GM12878 (cell line): ENCODE data around the gene KLF9. TPM values are rescaled to one million over a fixed set of nuclear protein-coding genes. Genes with fewer than 3 reads are reported as not detected.

Source experiments
- BACH1 ChIP-seq: fragments of 450-650 bp; IDR thresholded peaks from 2 replicates; pipeline ENCODE4 v1.6.1; 2017; ENCODE audit warnings: mild to moderate bottlenecking, borderline replicate concordance
- CHD2 ChIP-seq: IDR thresholded peaks from 2 replicates; pipeline ENCODE4 v1.6.1; 2011; ENCODE audit warnings: low read depth, low read length, improper control_type of control experiment, borderline replicate concordance
- CREB1 ChIP-seq: IDR thresholded peaks from 2 replicates; pipeline ENCODE4 v1.6.1; 2012; ENCODE audit warnings: low read depth, mild to moderate bottlenecking, inconsistent platforms
- GABPA ChIP-seq: IDR thresholded peaks from 2 replicates; pipeline ENCODE4 v1.6.1; 2014; ENCODE audit warnings: antibody characterized with exemption, low read depth, mild to moderate bottlenecking, inconsistent platforms
- IKZF2 ChIP-seq, 2 experiments: fragments of 450-650 bp; IDR thresholded peaks; 2 replicates each; pipeline ENCODE4 v1.6.1; 2017; ENCODE audit warnings: mild to moderate bottlenecking in 2 of 2, moderate library complexity in 2 of 2
- KLF5 ChIP-seq: fragments of 450-650 bp; IDR thresholded peaks from 2 replicates; pipeline ENCODE4 v1.6.1; 2014; ENCODE audit warnings: mild to moderate bottlenecking; ENCODE audit not compliant: partially characterized antibody
- NRF1 ChIP-seq: conservative IDR thresholded peaks from 2 replicates; pipeline ENCODE4 v1.6.1; 2011; ENCODE audit warnings: mild to moderate bottlenecking, low read depth, low read length, improper control_type of control experiment
- PAX8 ChIP-seq: fragments of 450-650 bp; IDR thresholded peaks from 2 replicates; pipeline ENCODE4 v1.6.1; 2017; ENCODE audit warnings: mild to moderate bottlenecking, moderate library complexity
- PML ChIP-seq: IDR thresholded peaks from 2 replicates; pipeline ENCODE4 v1.6.1; 2012; ENCODE audit warnings: low read length, inconsistent platforms
- ZNF207 ChIP-seq: fragments of 450-650 bp; IDR thresholded peaks from 2 replicates; pipeline ENCODE4 v1.6.1; 2014; ENCODE audit warnings: antibody characterized with exemption, mild to moderate bottlenecking, borderline replicate concordance
- polyA plus RNA-seq, 11 experiments: library from polyadenylated mRNA; depleted of rRNA in 4 of 11; unstranded in 6 of 11; stranded (reverse) in 5 of 11; fragments of >200 nt; fragmentation: Nextera tagmentation in 4 of 11; fragmentation: Illumina TruSeq in 1 of 11; extraction: Ambion mirVana in 4 of 11; extraction: Trizol in 1 of 11; gene quantifications; 1 replicate in 1 of 11; 2 replicates in 10 of 11; pipeline versions ENCODE4 v1.2.1 to v1.2.3, GENCODE V29; 2011 to 2016; ENCODE audit warnings: inconsistent platforms in 2 of 11, missing spikeins in 2 of 11, low read depth in 1 of 11
- total RNA-seq, 4 experiments: library from RNA; depleted of rRNA in 3 of 4; stranded (reverse); fragments of >200 nt in 3 of 4; fragmentation: Illumina TruSeq in 1 of 4; extraction: Trizol in 1 of 4; gene quantifications; 2 replicates each; pipeline versions ENCODE4 v1.2.1 to v1.2.3, GENCODE V29; 2013 to 2021
- TF ChIP-seq, protein P1 (sequence below): fragments of 450-650 bp; IDR thresholded peaks from 2 replicates; pipeline ENCODE4 v1.6.1; 2018; ENCODE audit warnings: mild to moderate bottlenecking, low read depth, moderate library complexity; ENCODE audit not compliant: partially characterized antibody
- TF ChIP-seq, protein P2 (sequence below): fragments of 450-650 bp; IDR thresholded peaks from 2 replicates; pipeline ENCODE4 v1.6.1; 2014; ENCODE audit warnings: mild to moderate bottlenecking

Gene KLF9
- total and polyA plus RNA-seq, 10 of the 15 experiments (the other 5 are each of a cell fraction or from before 2014, with no cell fraction given) = 0.09 to 0.96 (median 0.83) TPM

- TF ChIP-seq, protein P1, sequence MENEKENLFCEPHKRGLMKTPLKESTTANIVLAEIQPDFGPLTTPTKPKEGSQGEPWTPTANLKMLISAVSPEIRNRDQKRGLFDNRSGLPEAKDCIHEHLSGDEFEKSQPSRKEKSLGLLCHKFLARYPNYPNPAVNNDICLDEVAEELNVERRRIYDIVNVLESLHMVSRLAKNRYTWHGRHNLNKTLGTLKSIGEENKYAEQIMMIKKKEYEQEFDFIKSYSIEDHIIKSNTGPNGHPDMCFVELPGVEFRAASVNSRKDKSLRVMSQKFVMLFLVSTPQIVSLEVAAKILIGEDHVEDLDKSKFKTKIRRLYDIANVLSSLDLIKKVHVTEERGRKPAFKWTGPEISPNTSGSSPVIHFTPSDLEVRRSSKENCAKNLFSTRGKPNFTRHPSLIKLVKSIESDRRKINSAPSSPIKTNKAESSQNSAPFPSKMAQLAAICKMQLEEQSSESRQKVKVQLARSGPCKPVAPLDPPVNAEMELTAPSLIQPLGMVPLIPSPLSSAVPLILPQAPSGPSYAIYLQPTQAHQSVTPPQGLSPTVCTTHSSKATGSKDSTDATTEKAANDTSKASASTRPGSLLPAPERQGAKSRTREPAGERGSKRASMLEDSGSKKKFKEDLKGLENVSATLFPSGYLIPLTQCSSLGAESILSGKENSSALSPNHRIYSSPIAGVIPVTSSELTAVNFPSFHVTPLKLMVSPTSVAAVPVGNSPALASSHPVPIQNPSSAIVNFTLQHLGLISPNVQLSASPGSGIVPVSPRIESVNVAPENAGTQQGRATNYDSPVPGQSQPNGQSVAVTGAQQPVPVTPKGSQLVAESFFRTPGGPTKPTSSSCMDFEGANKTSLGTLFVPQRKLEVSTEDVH = peak; percentile 14
- 0 out of 2 replicates have a peak, but pooled peaks have one; percentile 10 for TF ChIP-seq BACH1
- TF ChIP-seq CHD2 = peak; percentile 42; the same call in 1 of the 2 replicates
- TF ChIP-seq CREB1 = peak; percentile 79
- no peak for TF ChIP-seq GABPA
- TF ChIP-seq PAX8 = no peak
- TF ChIP-seq NRF1 = no peak
- peak in 1 of 2 experiments; percentile 53; a peak in 2 of 4 replicates for TF ChIP-seq IKZF2 (IDR thresholded peaks at IDR 0.05)
- no peak for TF ChIP-seq PML
- peak; percentile 84 for TF ChIP-seq KLF5
- TF ChIP-seq, protein P2, sequence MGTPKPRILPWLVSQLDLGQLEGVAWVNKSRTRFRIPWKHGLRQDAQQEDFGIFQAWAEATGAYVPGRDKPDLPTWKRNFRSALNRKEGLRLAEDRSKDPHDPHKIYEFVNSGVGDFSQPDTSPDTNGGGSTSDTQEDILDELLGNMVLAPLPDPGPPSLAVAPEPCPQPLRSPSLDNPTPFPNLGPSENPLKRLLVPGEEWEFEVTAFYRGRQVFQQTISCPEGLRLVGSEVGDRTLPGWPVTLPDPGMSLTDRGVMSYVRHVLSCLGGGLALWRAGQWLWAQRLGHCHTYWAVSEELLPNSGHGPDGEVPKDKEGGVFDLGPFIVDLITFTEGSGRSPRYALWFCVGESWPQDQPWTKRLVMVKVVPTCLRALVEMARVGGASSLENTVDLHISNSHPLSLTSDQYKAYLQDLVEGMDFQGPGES = no peak
- peak; percentile 47; the same call in 1 of the 2 replicates for TF ChIP-seq ZNF207
Measured at GRCh38 chr9:70413799-70414775, at the start of gene KLF9 (continued).
